HEK293T (cell line): ENCODE results near the gene POLR3A.

ENCODE experiments used
- BHLHE40 ChIP-seq: fragments of 450-650 bp; IDR thresholded peaks from 2 replicates; pipeline ENCODE4 v1.6.1; 2016; ENCODE audit warnings: mild to moderate bottlenecking, moderate library complexity, borderline replicate concordance
- ELF4 ChIP-seq: fragments of 450-650 bp; IDR thresholded peaks from 2 replicates; pipeline ENCODE4 v1.6.1; 2017; ENCODE audit warnings: antibody characterized with exemption
- FOXK2 ChIP-seq: fragments of 450-650 bp; IDR thresholded peaks from 2 replicates; pipeline ENCODE4 v1.6.1; 2016; ENCODE audit warnings: mild to moderate bottlenecking
- SP1 ChIP-seq: fragments of 450-650 bp; IDR thresholded peaks from 2 replicates; pipeline ENCODE4 v1.6.1; 2017
- SUZ12 ChIP-seq: fragments of 450-650 bp; IDR thresholded peaks from 2 replicates; pipeline ENCODE4 v1.6.1; 2016; ENCODE audit warnings: mild to moderate bottlenecking

GRCh38 chr10:78062296-78062695 is 33.0 kb upstream of the POLR3A start:
- TF ChIP-seq BHLHE40 (no peak), SP1 (no peak), ELF4 (no peak), FOXK2 (no peak), SUZ12 (no peak)
